Lower leg skin (tissue), 3 donors: ENCODE data around the gene ARHGAP29.

Experiments
- POLR2A ChIP-seq, 2 donors: fragments of 450-650 bp; IDR thresholded peaks; one replicate each; pipeline ENCODE4 v1.6.1; 2016 to 2017; ENCODE audit warnings: antibody characterized with exemption in 2 of 2, mild to moderate bottlenecking in 1 of 2, moderate library complexity in 1 of 2
- TF ChIP-seq, protein P1 (sequence below), 3 donors: fragments of 450-650 bp; IDR thresholded peaks; one replicate each; pipeline ENCODE4 v1.5.1; 2016; ENCODE audit warnings: antibody characterized with exemption in 3 of 3, mild to moderate bottlenecking in 3 of 3, moderate library complexity in 2 of 3

DNA sequence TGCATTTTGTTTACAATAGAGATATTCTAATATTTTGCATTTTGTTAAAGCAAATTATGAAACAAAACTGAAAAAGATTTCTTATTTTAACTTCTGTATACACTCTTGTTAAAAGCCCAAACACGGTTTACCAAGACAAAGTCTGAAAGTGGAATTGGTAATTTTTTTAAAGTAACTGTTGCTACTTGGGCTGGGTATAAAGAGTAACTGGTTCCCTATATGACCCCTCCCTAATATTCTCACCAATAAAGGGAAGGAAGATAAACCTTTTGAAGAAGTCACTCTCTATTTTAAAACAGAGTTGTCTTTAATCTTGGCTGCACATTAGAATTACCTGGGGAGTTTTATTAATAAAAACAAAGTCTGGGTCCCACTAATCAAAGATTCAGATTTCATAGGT is 27.4 kb downstream of the ARHGAP29 start:
- TF ChIP-seq, protein P1, sequence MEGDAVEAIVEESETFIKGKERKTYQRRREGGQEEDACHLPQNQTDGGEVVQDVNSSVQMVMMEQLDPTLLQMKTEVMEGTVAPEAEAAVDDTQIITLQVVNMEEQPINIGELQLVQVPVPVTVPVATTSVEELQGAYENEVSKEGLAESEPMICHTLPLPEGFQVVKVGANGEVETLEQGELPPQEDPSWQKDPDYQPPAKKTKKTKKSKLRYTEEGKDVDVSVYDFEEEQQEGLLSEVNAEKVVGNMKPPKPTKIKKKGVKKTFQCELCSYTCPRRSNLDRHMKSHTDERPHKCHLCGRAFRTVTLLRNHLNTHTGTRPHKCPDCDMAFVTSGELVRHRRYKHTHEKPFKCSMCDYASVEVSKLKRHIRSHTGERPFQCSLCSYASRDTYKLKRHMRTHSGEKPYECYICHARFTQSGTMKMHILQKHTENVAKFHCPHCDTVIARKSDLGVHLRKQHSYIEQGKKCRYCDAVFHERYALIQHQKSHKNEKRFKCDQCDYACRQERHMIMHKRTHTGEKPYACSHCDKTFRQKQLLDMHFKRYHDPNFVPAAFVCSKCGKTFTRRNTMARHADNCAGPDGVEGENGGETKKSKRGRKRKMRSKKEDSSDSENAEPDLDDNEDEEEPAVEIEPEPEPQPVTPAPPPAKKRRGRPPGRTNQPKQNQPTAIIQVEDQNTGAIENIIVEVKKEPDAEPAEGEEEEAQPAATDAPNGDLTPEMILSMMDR (IDR thresholded peaks at IDR 0.05) = no peak
- no peak for TF ChIP-seq POLR2A (IDR thresholded peaks at IDR 0.05)
